Activated naive CD8-positive, alpha-beta T cell (primary cell): ENCODE data around the gene LMTK2.

ENCODE experiments used
- H3K27ac Mint-ChIP-seq: one replicate; pipeline ENCODE4 v1.8.0; 2021; ENCODE audit warnings: mixed read lengths
- H3K27me3 Mint-ChIP-seq: one replicate; pipeline ENCODE4 v1.8.0; 2021; ENCODE audit warnings: mixed read lengths
- H3K36me3 Mint-ChIP-seq: one replicate; pipeline ENCODE4 v1.8.0; 2021; ENCODE audit warnings: mixed read lengths
- H3K4me1 Mint-ChIP-seq: one replicate; pipeline ENCODE4 v1.8.0; 2021; ENCODE audit warnings: low read depth, mixed read lengths
- H3K4me3 Mint-ChIP-seq: one replicate; pipeline ENCODE4 v1.8.0; 2021; ENCODE audit warnings: mild to moderate bottlenecking, mixed read lengths
- H3K9me3 Mint-ChIP-seq: one replicate; pipeline ENCODE4 v1.8.0; 2021; ENCODE audit warnings: low read depth, mixed read lengths

The LMTK2 gene

DNA sequence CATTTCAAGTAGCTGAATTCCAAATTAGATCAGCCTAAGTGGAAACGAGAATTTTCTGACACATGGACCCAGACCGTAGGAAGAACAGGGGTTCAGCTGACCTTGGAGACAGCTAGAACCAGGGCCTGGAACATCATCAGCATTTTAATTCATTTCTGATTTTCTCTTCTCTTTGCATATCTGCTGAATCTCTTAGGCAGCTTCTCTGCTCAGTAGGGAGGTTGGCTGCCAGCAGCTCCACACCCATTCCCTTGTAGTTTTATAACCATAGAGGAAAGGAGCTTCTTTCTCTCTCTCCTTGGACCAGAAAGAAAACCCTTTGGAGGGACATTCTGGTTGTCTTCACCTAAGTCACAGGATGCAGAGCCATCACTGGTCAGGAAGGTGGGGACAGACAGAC, 36.0 kb downstream of the LMTK2 start:
- Mint-ChIP-seq H3K9me3 (peaks cover 4% of the 10 kb centered on the region), H3K27ac (no peak overlapping the region), H3K4me1 (no peaks in the 10 kb centered on the region), H3K27me3 (no peaks in the 10 kb centered on the region), H3K36me3 (peaks cover 31% of the 10 kb centered on the region), H3K4me3 (no peak overlapping the region)

DNA sequence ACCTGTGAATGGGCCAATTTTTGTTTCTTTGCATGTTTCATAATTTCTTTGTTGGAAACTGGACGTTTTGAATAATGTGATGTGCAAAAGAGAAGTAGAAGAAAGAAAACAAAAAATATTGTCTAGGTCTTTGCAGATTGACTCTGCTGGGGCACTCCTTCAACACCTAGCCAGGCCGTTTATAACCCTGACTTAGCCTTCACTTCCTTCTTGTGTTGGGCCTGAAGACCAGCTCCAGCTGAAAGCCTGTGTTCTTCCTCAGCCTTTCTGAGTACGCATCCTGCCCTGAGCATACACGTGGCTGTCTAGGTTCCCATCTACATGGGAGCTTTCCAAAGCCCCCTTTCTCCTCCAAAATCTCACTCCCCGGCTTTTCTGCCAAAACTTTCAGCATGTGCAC, 41.9 kb downstream of the LMTK2 start:
- no peak overlapping the region for H3K27ac Mint-ChIP-seq
- H3K9me3 Mint-ChIP-seq = peaks cover 4% of the 10 kb centered on the region
- peaks cover 21% of the 10 kb centered on the region for H3K36me3 Mint-ChIP-seq
- H3K27me3 Mint-ChIP-seq = no peaks in the 10 kb centered on the region
- no peak overlapping the region for H3K4me3 Mint-ChIP-seq
- H3K4me1 Mint-ChIP-seq = no peaks in the 10 kb centered on the region

DNA sequence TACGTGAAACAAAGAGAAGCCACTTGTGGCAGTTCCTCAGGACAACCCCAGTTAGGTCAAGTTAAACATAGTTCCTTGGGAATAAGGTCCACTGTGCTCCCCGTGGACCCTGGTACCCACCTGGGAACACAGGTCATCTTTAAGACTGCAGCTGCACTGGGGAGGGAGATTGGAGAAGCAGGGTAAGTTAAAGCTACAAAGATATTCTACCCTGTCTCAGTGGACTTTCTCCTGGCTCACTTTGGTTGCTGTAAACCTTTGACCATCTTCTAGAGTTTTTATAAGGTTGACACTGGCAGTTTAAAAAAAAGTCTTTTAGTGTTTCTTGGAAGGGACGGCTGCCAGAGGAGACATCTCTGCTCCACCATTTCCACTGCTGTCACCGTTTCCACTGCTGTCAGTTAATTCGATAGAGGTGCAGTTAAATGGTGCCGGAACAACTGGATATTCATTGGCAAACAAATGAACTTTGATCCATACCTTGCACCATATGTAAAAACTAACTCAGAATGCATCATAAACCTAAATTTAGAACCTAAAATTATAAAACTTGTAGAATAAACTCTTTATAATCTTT, 42.5 kb downstream of the LMTK2 start:
- Mint-ChIP-seq H3K27me3 (no peaks in the 10 kb centered on the region), H3K36me3 (peaks cover 23% of the 10 kb centered on the region), H3K4me3 (no peak overlapping the region), H3K4me1 (no peaks in the 10 kb centered on the region), H3K9me3 (peaks cover 4% of the 10 kb centered on the region), H3K27ac (no peak overlapping the region)

DNA sequence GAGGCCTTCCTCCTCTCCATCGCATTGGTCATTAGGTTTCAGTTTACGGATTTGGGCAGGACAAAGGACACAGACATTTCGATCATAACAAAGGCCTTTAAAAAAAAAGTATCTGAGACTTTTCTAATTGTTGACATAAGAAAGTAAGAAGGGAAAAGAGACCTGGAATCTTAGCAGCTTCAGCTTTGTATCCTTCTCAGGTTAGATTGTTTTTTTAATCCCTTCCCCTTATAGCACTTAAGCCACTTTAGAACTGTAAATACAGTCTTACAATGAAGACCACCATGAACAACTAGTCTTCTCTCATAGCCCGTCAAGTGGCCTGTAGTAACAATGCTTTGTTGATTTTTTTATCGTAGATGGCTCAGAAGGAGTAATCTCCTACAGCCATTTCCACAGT, 45.2 kb downstream of the LMTK2 start:
- Mint-ChIP-seq H3K9me3 (no peaks in the 10 kb centered on the region), H3K4me1 (no peaks in the 10 kb centered on the region), H3K27me3 (no peaks in the 10 kb centered on the region), H3K4me3 (no peak overlapping the region), H3K36me3 (peaks cover 17% of the 10 kb centered on the region), H3K27ac (no peak overlapping the region)

DNA sequence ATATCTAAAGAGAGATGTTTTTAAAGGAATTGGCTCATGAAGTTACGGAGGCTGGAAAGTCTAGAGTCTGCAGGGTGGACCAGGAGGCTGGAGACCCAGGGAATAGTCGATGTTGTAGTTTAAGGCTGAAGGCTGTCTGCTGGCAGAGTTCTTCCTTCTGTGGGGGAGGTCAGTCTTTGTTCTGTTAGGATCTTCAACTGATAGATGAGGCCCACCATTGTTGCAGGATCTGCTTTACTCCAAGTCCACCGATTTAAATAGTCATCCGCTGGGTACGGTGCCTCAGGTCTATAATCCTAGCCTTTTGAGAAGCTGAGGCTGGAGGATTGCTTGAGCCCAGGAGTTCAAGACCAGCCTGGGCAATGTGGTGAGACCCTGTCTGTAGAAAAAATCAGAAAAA, 50.0 kb downstream of the LMTK2 start:
- Mint-ChIP-seq H3K27me3 (no peaks in the 10 kb centered on the region), H3K36me3 (peaks cover 20% of the 10 kb centered on the region)

DNA sequence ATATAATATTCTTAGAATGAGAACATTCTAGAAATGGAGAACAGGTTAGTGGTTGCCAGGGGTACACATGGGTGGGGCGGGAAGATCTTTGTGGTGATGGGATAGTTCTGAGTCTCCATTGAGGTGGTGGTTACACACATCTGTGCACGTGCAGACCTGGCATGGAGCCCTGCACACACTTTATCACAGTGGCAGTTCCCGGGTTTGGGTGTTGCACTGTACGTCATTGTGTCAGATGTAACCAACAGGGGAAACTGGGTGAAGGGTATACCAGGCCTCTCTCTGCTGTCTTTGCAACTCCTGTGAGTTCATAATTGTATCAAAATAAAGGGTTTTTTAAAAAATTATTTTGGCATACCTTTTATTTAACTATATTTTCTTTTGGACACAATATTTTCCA, 51.1 kb downstream of the LMTK2 start:
- Mint-ChIP-seq H3K27me3 (no peaks in the 10 kb centered on the region), H3K27ac (no peak overlapping the region), H3K4me3 (no peak overlapping the region), H3K4me1 (no peaks in the 10 kb centered on the region), H3K9me3 (no peaks in the 10 kb centered on the region), H3K36me3 (peaks cover 17% of the 10 kb centered on the region)

More for the DNA sequence above, 50.0 kb downstream of the LMTK2 start:
- Mint-ChIP-seq H3K9me3 (no peaks in the 10 kb centered on the region), H3K4me3 (no peak overlapping the region), H3K27ac (no peak overlapping the region), H3K4me1 (no peaks in the 10 kb centered on the region)

DNA sequence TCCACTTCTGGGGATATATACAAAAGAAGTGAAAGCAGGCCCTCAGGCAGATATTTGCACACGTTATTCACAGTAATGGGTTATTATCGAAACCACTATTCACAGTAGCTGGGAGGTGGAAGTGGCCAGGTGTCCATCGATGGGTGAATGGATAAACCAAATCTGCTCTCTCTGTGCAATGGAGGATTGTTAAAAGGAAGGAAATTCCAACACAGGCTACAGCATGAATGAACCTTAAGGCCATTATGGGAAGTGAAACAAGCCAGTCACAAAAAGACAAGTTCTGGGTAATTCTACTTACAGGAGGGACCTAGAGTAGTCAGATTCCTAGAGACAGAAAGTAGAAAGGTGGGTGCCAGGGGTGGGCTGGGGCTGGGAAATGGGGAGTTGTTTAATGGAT, 56.1 kb downstream of the LMTK2 start:
- Mint-ChIP-seq H3K4me3 (no peak overlapping the region), H3K27ac (no peak overlapping the region), H3K36me3 (peaks cover 4% of the 10 kb centered on the region), H3K27me3 (no peaks in the 10 kb centered on the region), H3K4me1 (peaks cover 2% of the 10 kb centered on the region), H3K9me3 (no peaks in the 10 kb centered on the region)

DNA sequence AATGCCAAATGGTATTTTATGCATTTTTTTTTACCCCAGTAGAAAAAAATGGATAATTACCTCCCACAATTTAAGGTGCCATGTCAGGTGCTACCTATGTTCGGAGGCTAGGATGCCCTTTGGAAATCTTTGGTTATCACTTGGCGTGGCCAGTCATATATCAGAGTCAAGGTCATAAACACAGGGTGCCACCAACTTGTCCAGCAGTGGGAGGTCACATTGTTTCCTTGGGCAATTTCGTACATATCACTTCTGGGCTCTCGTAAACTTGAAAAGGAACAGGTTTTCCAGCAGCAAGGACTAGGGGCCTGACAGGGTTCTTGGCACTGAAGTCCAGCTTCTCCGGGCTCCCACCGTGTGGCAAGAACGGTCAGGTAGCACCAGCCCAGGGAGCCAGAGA, 56.6 kb downstream of the LMTK2 start:
- Mint-ChIP-seq H3K4me3 (no peak overlapping the region), H3K27me3 (no peaks in the 10 kb centered on the region), H3K4me1 (peaks cover 4% of the 10 kb centered on the region), H3K9me3 (no peaks in the 10 kb centered on the region), H3K36me3 (peaks cover 3% of the 10 kb centered on the region), H3K27ac (no peak overlapping the region)

DNA sequence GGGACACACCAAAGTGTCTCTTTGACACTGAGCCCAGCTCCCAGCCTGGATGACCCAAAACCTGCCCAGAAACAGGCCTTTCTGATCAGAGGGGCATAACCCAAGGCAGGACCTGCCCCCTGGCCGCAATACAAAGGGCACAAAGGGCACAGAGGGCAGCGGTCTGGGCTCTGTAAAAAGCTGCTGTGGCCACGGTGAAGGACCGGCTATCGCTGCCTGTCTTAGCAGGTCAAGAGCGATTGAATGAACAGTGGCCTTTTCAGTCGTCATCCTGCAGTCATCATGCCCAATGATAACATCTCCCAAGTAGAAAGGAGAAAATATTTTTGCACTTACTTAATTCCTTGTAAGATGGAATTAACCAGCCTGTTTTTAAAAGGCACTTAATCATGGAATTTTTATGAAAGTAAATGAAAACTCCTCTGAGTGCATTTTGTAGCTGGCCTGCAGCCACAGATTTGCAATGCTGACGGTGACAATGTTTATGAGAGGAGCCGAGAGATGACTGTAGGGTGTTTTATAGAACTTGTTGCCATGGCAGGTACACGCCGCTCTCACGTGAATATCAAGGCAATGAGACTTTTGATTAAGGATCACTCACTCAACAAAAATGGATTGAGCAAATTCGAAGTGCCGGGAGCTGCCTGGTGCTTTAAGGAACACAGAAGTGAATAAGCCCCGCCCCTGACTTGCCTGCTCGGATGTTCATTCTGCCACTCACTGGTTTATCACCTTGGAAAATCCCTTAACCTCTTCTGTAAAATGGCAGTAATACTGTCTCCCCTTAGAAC, 57.2 kb downstream of the LMTK2 start:
- no peaks in the 10 kb centered on the region for H3K9me3 Mint-ChIP-seq
- H3K4me3 Mint-ChIP-seq = no peak overlapping the region
- no peak overlapping the region for H3K27ac Mint-ChIP-seq
- no peaks in the 10 kb centered on the region for H3K27me3 Mint-ChIP-seq
- H3K36me3 Mint-ChIP-seq = peaks cover 3% of the 10 kb centered on the region
- peaks cover 7% of the 10 kb centered on the region for H3K4me1 Mint-ChIP-seq

DNA sequence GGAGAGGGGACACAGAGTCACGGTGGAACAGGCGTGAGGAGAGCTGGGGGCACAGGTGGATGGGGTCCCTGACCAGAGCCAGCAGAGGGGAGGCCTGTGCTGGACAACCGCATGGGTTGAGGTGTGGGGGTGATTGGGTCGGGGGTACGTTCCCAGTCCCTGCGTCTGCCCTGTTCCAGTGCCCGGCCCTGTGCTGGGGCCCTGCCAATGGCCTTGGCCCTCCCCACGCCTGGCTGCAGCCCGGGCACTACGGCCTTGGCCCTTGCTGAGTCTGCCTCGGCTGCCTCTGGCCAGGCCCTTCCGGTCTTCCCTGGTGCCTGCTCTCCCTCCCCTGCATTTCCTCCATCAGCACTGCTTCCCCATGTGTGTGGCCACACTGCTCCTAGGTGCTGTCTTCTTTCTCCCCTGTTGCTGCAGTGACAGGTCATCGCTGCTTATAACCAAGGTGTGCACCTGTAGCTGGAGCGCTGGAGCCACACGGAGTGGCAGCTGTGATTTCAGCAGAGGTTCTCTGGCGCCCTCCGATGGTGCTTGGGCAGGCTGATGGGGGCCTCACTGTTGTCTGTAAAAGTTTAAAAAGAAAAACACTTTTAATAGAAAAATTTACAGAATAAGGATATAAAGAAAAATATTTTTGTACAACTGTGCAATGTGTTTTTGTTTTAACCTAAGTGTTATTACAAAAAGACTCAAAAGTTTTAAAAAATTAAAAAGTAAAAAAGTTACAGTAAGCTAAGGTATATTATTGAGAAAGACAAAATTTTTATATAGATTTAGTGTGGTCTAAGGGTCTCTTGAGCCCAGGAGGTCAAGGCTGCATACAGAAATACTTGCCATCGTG, 59.4 kb downstream of the LMTK2 start:
- no peak overlapping the region for H3K27ac Mint-ChIP-seq
- no peaks in the 10 kb centered on the region for H3K36me3 Mint-ChIP-seq
- H3K4me3 Mint-ChIP-seq = no peak overlapping the region
- H3K4me1 Mint-ChIP-seq = peaks cover 7% of the 10 kb centered on the region
- no peaks in the 10 kb centered on the region for H3K9me3 Mint-ChIP-seq
- no peaks in the 10 kb centered on the region for H3K27me3 Mint-ChIP-seq

DNA sequence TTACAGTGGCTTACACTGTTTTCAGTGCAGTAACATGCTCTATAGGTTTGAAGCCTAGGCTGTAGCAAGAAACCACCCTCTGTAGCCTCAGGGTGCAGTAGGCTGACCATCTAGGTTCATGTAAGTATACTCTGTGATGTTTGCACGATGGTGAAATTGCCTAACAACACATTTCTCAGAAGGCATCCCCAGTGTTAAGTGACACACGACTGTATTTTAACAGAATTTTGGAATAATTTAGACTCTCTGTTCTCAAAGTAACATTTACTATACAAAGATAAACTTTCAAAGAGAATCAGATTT, 60.0 kb downstream of the LMTK2 start:
- no peak overlapping the region for H3K27ac Mint-ChIP-seq
- peaks cover 7% of the 10 kb centered on the region for H3K4me1 Mint-ChIP-seq
- H3K4me3 Mint-ChIP-seq = no peak overlapping the region
- H3K36me3 Mint-ChIP-seq = no peaks in the 10 kb centered on the region
- H3K9me3 Mint-ChIP-seq = no peaks in the 10 kb centered on the region
- no peaks in the 10 kb centered on the region for H3K27me3 Mint-ChIP-seq

DNA sequence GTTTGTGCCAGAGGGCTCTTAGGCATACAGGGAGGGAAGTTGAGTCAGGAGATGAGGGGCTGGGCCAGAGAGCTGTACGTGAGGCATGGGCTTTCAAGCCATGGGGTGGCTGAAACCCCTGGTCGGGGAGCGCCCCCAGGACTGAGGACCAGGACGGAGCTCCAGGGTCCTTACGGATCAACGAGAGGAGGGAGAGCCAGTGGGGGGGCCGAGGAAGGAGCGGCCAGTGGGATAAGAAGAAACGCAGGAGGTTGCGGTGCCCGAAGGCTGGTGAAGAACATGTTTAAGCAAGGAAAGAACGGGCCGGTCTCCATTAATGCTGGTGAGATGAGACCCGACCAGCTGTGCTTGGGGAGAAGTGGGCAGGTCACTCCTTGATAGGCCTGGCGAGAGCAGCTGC, 61.0 kb downstream of the LMTK2 start:
- Mint-ChIP-seq H3K36me3 (peaks cover 2% of the 10 kb centered on the region), H3K4me3 (no peak overlapping the region), H3K27ac (no peak overlapping the region), H3K4me1 (peaks cover 7% of the 10 kb centered on the region), H3K9me3 (no peaks in the 10 kb centered on the region), H3K27me3 (no peaks in the 10 kb centered on the region)

DNA sequence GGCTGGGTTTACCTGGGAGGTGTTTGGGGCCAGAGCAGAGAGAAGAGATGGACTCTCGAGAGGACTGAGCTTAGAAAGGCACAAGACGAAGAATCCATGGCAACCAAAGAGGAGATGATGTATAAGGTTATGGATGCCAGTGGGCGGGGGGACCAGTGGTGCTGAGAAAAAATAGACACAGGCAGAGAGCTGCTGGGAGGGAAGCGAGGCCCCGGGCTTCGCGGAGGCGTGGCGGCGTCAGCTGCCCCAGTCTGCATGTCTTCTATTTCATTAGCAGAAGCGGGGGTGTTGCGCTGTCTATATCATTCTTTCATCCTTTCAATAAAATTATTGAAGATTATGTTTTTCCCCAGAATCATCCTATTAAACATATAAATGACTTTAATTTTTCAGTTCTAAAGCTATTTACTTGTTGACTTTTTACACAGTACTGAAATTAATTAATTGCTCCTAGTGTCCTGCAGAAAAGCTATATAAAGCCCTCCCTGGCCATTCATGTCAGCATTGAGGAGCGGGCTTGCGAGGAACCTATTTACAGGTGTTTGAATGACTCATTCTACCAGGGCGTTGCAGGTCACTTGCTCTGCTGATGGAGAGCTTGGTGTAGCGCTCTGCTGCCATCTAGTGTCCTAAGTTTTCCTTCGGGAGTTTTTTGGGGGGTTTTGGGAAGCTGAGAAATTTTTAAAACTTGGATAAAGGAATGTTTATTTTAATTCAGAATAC, 61.7 kb downstream of the LMTK2 start:
- no peaks in the 10 kb centered on the region for H3K27me3 Mint-ChIP-seq
- no peak overlapping the region for H3K27ac Mint-ChIP-seq
- H3K4me3 Mint-ChIP-seq = no peak overlapping the region
- peaks cover 7% of the 10 kb centered on the region for H3K4me1 Mint-ChIP-seq
- H3K9me3 Mint-ChIP-seq = no peaks in the 10 kb centered on the region
- peaks cover 2% of the 10 kb centered on the region for H3K36me3 Mint-ChIP-seq

DNA sequence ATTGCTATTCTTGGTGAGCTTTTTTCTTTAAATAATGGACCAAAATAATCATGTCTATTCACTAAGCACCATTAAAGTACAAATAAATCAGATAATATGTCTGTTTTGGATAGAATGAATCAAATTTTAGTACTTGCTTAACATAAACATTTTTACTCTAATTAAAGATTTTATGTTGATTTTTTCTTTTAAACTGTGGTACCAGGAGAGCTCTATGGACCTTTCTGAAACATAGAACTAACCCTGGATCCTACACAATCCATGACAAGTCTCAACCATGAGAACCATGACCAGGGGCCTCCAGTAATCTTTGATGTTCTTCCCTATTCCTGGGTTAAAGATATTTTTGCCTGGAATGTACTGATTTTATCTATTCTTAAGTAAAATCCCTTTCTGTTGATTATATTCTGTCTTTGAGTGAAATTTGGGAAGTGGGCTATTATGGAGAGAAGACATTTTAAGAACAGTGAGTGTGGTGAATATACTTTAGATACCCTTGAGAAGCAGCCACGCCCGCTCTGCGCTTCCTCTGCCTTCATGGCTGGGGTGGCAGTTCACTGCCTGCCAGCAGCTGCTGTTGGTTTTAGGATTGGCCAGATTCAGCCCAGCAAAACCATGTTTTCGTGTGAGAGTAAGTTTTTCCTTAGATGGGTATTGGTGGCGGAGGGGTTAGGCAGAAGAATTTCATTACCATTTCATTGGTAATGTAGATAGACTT, 62.4 kb downstream of the LMTK2 start:
- Mint-ChIP-seq H3K9me3 (no peaks in the 10 kb centered on the region), H3K27me3 (no peaks in the 10 kb centered on the region), H3K36me3 (peaks cover 2% of the 10 kb centered on the region), H3K4me1 (peaks cover 7% of the 10 kb centered on the region), H3K27ac (no peak overlapping the region), H3K4me3 (no peak overlapping the region)
